HG03060 (cell line): ENCODE measurements around the gene KCNT1.

Experiments
- ATAC-seq: cut with Tn5 transposase; IDR thresholded peaks from one replicate; pipeline ENCODE4 v1.9.1; 2021; ENCODE audit warnings: low read depth, moderate number of reproducible peaks; ENCODE audit not compliant: unreplicated experiment

The KCNT1 gene

GRCh38 chr9:135722365-135722764, 20.4 kb downstream of the KCNT1 start:
- no peak for ATAC-seq

- no peak for ATAC-seq
These were observed 22.3 kb downstream of the KCNT1 start for GRCh38 chr9:135724186-135724787.

- no peak for ATAC-seq
These were observed 24.3 kb downstream of the KCNT1 start for GRCh38 chr9:135726138-135726853.

GRCh38 chr9:135727257-135727875, 25.4 kb downstream of the KCNT1 start:
- no peak for ATAC-seq

- ATAC-seq: no peak
These were observed 26.6 kb downstream of the KCNT1 start for GRCh38 chr9:135728436-135729110.

- no peak for ATAC-seq
These were observed 27.5 kb downstream of the KCNT1 start for GRCh38 chr9:135729480-135729879.

- no peak for ATAC-seq
These were observed 29.5 kb downstream of the KCNT1 start for GRCh38 chr9:135731454-135731853.

GRCh38 chr9:135732569-135733257, 30.7 kb downstream of the KCNT1 start:
- no peak for ATAC-seq

GRCh38 chr9:135734616-135735144, 32.7 kb downstream of the KCNT1 start:
- no peak for ATAC-seq

- ATAC-seq: no peak
These were observed 34.4 kb downstream of the KCNT1 start for GRCh38 chr9:135736272-135736978.

- no peak for ATAC-seq
These were observed 35.2 kb downstream of the KCNT1 start for GRCh38 chr9:135736979-135737839.

GRCh38 chr9:135737840-135738521, 36.0 kb downstream of the KCNT1 start:
- no peak for ATAC-seq

- no peak for ATAC-seq
These were observed 37.6 kb downstream of the KCNT1 start for GRCh38 chr9:135739271-135740220.

GRCh38 chr9:135741276-135742219, 39.6 kb downstream of the KCNT1 start:
- ATAC-seq: no peak

- no peak for ATAC-seq
These were observed 41.0 kb downstream of the KCNT1 start for GRCh38 chr9:135743021-135743420.
